ENCODE data around the gene HK3.

Gene HK3

GRCh38 chr5:176831425-176831824 lies 67.7 kb downstream of the HK3 start:
- no peak for TF ChIP-seq CTCF (IDR thresholded peaks at IDR 0.05; ENCODE audit: borderline replicate concordance, insufficient read depth, low read depth, low read length)
- H3K4me3 ChIP-seq (ENCODE audit: low read depth, low read length), result no peak overlapping the region

- no peak for TF ChIP-seq CTCF (IDR thresholded peaks at IDR 0.05; ENCODE audit: borderline replicate concordance, insufficient read depth, low read depth, low read length)
- H3K4me3 ChIP-seq (ENCODE audit: low read depth, low read length), result no peak overlapping the region
These were observed 68.1 kb downstream of the HK3 start for GRCh38 chr5:176830995-176831423.
